Nephron (organoid): ENCODE results near the gene CNKSR3.

Source experiments
- H3K27ac Mint-ChIP-seq, 3 experiments: 2 replicates each; pipeline ENCODE4 v1.8.0; 2020; ENCODE audit warnings: mixed read lengths in 3 of 3, mild to moderate bottlenecking in 2 of 3, moderate library complexity in 1 of 3
- H3K27me3 Mint-ChIP-seq: 2 replicates; pipeline ENCODE4 v1.8.0; 2021; ENCODE audit warnings: low read depth, mild to moderate bottlenecking, moderate library complexity, mixed read lengths
- H3K36me3 Mint-ChIP-seq: 2 replicates; pipeline ENCODE4 v1.8.0; 2020; ENCODE audit warnings: low read depth, mixed read lengths
- H3K4me1 Mint-ChIP-seq: 2 replicates; pipeline ENCODE4 v1.8.0; 2020; ENCODE audit warnings: mixed read lengths
- H3K4me3 Mint-ChIP-seq, 3 experiments: 2 replicates each; pipeline ENCODE4 v1.8.0; 2020; ENCODE audit warnings: mild to moderate bottlenecking in 3 of 3, mixed read lengths in 3 of 3, moderate library complexity in 2 of 3
- H3K9me3 Mint-ChIP-seq: 2 replicates; pipeline ENCODE4 v1.8.0; 2020; ENCODE audit warnings: mixed read lengths
- CTCF ChIP-seq, 3 experiments: fragments of 200-600 bp; sonication (generic); IDR thresholded peaks; one replicate each; pipeline ENCODE4 v1.5.0; 2021; ENCODE audit warnings: antibody characterized with exemption in 3 of 3; ENCODE audit not compliant: unreplicated experiment in 3 of 3

The CNKSR3 gene

GRCh38 chr6:154494592-154495311 is 15.7 kb downstream of the CNKSR3 start:
- peaks cover 32% of the 10 kb centered on the region for H3K4me1 Mint-ChIP-seq
- H3K36me3 Mint-ChIP-seq: peaks cover 19% of the 10 kb centered on the region
- no peaks in the 10 kb centered on the region for H3K9me3 Mint-ChIP-seq
- no peaks in the 10 kb centered on the region for H3K27me3 Mint-ChIP-seq
- no peak overlapping the region for H3K4me3 Mint-ChIP-seq
- TF ChIP-seq CTCF (IDR thresholded peaks at IDR 0.05; ENCODE audit: unreplicated experiment in 3 of 3): no peak
- no peak overlapping the region for H3K27ac Mint-ChIP-seq

- Mint-ChIP-seq H3K4me1 (peaks cover 31% of the 10 kb centered on the region), H3K36me3 (peaks cover 15% of the 10 kb centered on the region), H3K9me3 (no peaks in the 10 kb centered on the region), H3K27me3 (no peaks in the 10 kb centered on the region), H3K27ac (no peak overlapping the region), H3K4me3 (no peak overlapping the region)
- TF ChIP-seq CTCF (IDR thresholded peaks at IDR 0.05; ENCODE audit: unreplicated experiment in 3 of 3): no peak
Measured at GRCh38 chr6:154491567-154492470, 18.7 kb downstream of the CNKSR3 start.

- H3K4me3 Mint-ChIP-seq: no peak overlapping the region
- peak overlapping the region; percentile 26 to 78 (median 75) for H3K27ac Mint-ChIP-seq
- H3K9me3 Mint-ChIP-seq: no peaks in the 10 kb centered on the region
- H3K4me1 Mint-ChIP-seq: peaks cover 30% of the 10 kb centered on the region
- TF ChIP-seq CTCF (IDR thresholded peaks at IDR 0.05; ENCODE audit: unreplicated experiment in 3 of 3): no peak
- H3K27me3 Mint-ChIP-seq: no peaks in the 10 kb centered on the region
- H3K36me3 Mint-ChIP-seq: peaks cover 10% of the 10 kb centered on the region
Measured at GRCh38 chr6:154489822-154490221, 20.7 kb downstream of the CNKSR3 start.

- H3K27me3 Mint-ChIP-seq: no peaks in the 10 kb centered on the region
- peaks cover 36% of the 10 kb centered on the region for H3K4me1 Mint-ChIP-seq
- H3K36me3 Mint-ChIP-seq: peaks cover 10% of the 10 kb centered on the region
- H3K9me3 Mint-ChIP-seq: no peaks in the 10 kb centered on the region
- no peak for TF ChIP-seq CTCF (IDR thresholded peaks at IDR 0.05; ENCODE audit: unreplicated experiment in 3 of 3)
- peak overlapping the region in 1 of 3 experiments; percentile 39 for H3K27ac Mint-ChIP-seq
- no peak overlapping the region for H3K4me3 Mint-ChIP-seq
Measured at GRCh38 chr6:154488802-154489437, 21.6 kb downstream of the CNKSR3 start.

GRCh38 chr6:154488248-154488593 is 22.3 kb downstream of the CNKSR3 start:
- Mint-ChIP-seq H3K36me3 (peaks cover 10% of the 10 kb centered on the region), H3K27ac (peak overlapping the region in 1 of 3 experiments; percentile 13), H3K9me3 (no peaks in the 10 kb centered on the region), H3K4me1 (peaks cover 43% of the 10 kb centered on the region), H3K4me3 (no peak overlapping the region), H3K27me3 (no peaks in the 10 kb centered on the region)
- no peak for TF ChIP-seq CTCF (IDR thresholded peaks at IDR 0.05; ENCODE audit: unreplicated experiment in 3 of 3)
